Transverse colon (tissue), 4 donors: ENCODE data around the gene VWA8. TPM values are rescaled to one million over a fixed set of nuclear protein-coding genes. Genes with fewer than 3 reads are reported as not detected.
"Not testable (repeated sequence)": the region's sequence is repeated elsewhere in the genome, so short reads cannot be mapped to it uniquely, and the experiment has no call there.

Source experiments
- DNase-seq: peaks from one replicate; pipeline ENCODE4 v3.0.0-alpha.2; 2019
- H3K27ac ChIP-seq, 4 donors: fragments of 200-600 bp; sonication (generic); 2 replicates each; pipeline ENCODE4 v1.5.1; 2016 to 2018; ENCODE audit warnings: inconsistent platforms in 4 of 4
- H3K27me3 ChIP-seq: fragments of 200-600 bp; sonication (generic); 2 replicates; pipeline ENCODE4 v1.5.1; 2017; ENCODE audit warnings: inconsistent platforms
- H3K36me3 ChIP-seq, 4 donors: fragments of 200-600 bp; sonication (generic); 2 replicates each; pipeline ENCODE4 v1.5.1; 2017 to 2019; ENCODE audit warnings: inconsistent platforms in 4 of 4
- H3K4me1 ChIP-seq, 4 donors: fragments of 200-600 bp; sonication (generic); 2 replicates each; pipeline ENCODE4 v1.5.1; 2017 to 2020; ENCODE audit warnings: inconsistent platforms in 4 of 4
- H3K4me3 ChIP-seq, 4 donors: fragments of 200-600 bp; sonication (generic); 1 replicate in 1 of 4; 2 replicates in 3 of 4; pipeline versions ENCODE4 v1.5.1 to v1.6.1; 2017 to 2019; ENCODE audit warnings: inconsistent platforms in 4 of 4
- H3K9me3 ChIP-seq, 2 donors: fragments of 200-600 bp; sonication (generic); 2 replicates each; pipeline ENCODE4 v1.5.1; 2017 to 2019; ENCODE audit warnings: inconsistent platforms in 2 of 2
- CTCF ChIP-seq, 5 experiments: fragments of 200-600 bp in 3 of 5; fragments of 450-650 bp in 2 of 5; sonication (generic) in 3 of 5; IDR thresholded peaks; 1 replicate in 2 of 5; 2 replicates in 3 of 5; pipeline ENCODE4 v1.5.1; 2016 to 2017; ENCODE audit warnings: antibody characterized with exemption in 5 of 5, inconsistent platforms in 3 of 5, mild to moderate bottlenecking in 2 of 5, moderate library complexity in 1 of 5
- EP300 ChIP-seq: sonication (generic); formaldehyde crosslinking; IDR thresholded peaks from one replicate; pipeline ENCODE4 v1.6.1; 2017; ENCODE audit warnings: antibody characterized with exemption, low read depth
- POLR2A ChIP-seq: fragments of 450-650 bp; IDR thresholded peaks from one replicate; pipeline ENCODE4 v1.6.1; 2016; ENCODE audit warnings: antibody characterized with exemption, mild to moderate bottlenecking, moderate library complexity
- POLR2AphosphoS5 ChIP-seq, 3 donors: sonication (generic); formaldehyde crosslinking; IDR thresholded peaks; one replicate each; pipeline ENCODE4 v1.6.1; 2016; ENCODE audit warnings: antibody characterized with exemption in 3 of 3
- WGBS, 2 donors: methylation state at CpG; one replicate each; pipeline ENCODE4 v1.1.5; 2018; ENCODE audit warnings: low coverage in 1 of 2; 5-methylcytosine and 5-hydroxymethylcytosine counted together
- in situ Hi-C, 4 donors: fragments of 200-750 bp; cut with MboI; loops; one replicate each; pipeline versions ENCODE4 v1.15.0 to v1.15.1; 2017; ENCODE audit warnings: low sequenced_read_pairs in 3 of 4, low pct_ligation_motif_present in 1 of 4, low pct_unique_long_range_greater_than_20kb in 1 of 4
- intact Hi-C: fragments of 100-400 bp; cut with DNase I; formaldehyde crosslinking; loops from one replicate; pipeline ENCODE4 v1.15.1; 2023; ENCODE audit warnings: low total_unique reads
- total RNA-seq, 4 donors: library from RNA; depleted of rRNA; stranded (reverse); fragments of >200 nt; gene quantifications; one replicate each; pipeline ENCODE4 v1.1.0, GENCODE V29; 2016

The VWA8 gene
- total RNA-seq, 4 donors from 2014 or later: 12.7 to 65.1 (median 35.0) TPM

DNA sequence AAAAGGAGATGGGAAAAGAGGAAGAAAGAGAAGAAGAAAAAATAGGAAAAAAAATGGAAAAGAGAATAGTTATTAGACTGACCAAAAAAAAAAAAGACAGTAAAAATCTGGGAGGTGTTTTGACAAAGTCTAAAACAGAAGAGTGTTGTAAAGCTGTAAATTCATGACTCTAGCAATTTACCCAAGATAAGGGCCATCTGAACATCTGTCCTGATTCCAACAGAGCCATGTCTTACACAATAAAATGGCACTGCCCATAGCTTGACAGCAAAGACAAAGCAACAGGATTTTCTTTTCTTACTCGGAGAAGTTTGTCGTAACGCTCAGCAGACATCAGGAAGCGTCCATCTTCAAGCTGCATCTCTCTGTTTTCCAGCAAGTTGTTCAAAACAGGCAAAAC is 69.8 kb downstream of the VWA8 start:
- TF ChIP-seq POLR2A: no peak
- no peak for TF ChIP-seq POLR2AphosphoS5 (IDR thresholded peaks at IDR 0.05)
- no peak for TF ChIP-seq EP300
- TF ChIP-seq CTCF (IDR thresholded peaks at IDR 0.05): no peak
- Histone ChIP-seq H3K27me3 (no peaks in the 10 kb centered on the region), H3K4me3 (no peak overlapping the region), H3K4me1 (peaks cover 0 to 9% (median 4%) of the 10 kb centered on the region in 4 donors), H3K36me3 (peaks cover 0 to 6% (median 0%) of the 10 kb centered on the region in 4 donors), H3K27ac (no peak overlapping the region), H3K9me3 (no peaks in the 10 kb centered on the region)
- in situ Hi-C loops: no loop called here
- intact Hi-C loops: no loop called here
- DNase-seq: no peak
- 40 to 53% methylated on average over 2 to 4 of the region's 4 CpGs for WGBS, 2 donors

- intact Hi-C loops: no loop called here
- no peaks in the 10 kb centered on the region for H3K9me3 ChIP-seq
- DNase-seq: no peak
- H3K4me3 ChIP-seq: no peak overlapping the region
- TF ChIP-seq EP300 (no peak), POLR2AphosphoS5 (IDR thresholded peaks at IDR 0.05) (no peak), CTCF (IDR thresholded peaks at IDR 0.05) (no peak)
- in situ Hi-C loops: no loop called here
- no peaks in the 10 kb centered on the region for H3K4me1 ChIP-seq
- H3K27me3 ChIP-seq: no peaks in the 10 kb centered on the region
- H3K27ac ChIP-seq: no peak overlapping the region
- peaks cover 0 to 27% (median 4%) of the 10 kb centered on the region in 4 donors for H3K36me3 ChIP-seq
These were observed 77.8 kb downstream of the VWA8 start for GRCh38 chr13:41883147-41883546.

DNA sequence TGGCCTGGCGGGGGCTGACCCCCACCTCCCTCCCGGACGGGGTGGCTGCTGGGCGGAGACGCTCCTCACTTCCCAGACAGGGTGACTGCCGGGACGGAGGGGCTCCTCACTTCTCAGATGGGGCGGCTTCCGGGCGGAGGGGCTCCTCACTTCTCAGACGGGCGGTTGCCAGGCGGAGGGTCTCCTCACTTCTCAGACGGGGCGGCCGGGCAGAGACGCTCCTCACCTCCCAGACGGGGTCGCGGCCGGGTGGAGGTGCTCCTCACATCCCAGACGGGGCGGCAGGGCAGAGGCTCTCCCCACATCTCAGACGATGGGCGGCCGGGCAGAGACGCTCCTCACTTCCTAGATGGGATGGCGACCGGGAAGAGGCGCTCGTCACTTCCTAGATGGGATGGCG is 79.0 kb downstream of the VWA8 start:
- H3K4me3 ChIP-seq, H3K9me3 ChIP-seq, in situ Hi-C loops, H3K27ac ChIP-seq, intact Hi-C loops, H3K4me1 ChIP-seq, DNase-seq, H3K27me3 ChIP-seq: not testable (repeated sequence)
- 96% methylated on average over 21 of the region's 32 CpGs; no CpG with 5 or more reads in 1 of the 2 donors for WGBS, 2 donors
- H3K36me3 ChIP-seq: peaks cover 0 to 23% (median 4%) of the 10 kb centered on the region in 4 donors

GRCh38 chr13:41880966-41881365 is 79.9 kb downstream of the VWA8 start:
- Histone ChIP-seq H3K9me3 (no peaks in the 10 kb centered on the region), H3K27ac (no peak overlapping the region), H3K4me3 (no peak overlapping the region), H3K4me1 (no peaks in the 10 kb centered on the region), H3K27me3 (no peaks in the 10 kb centered on the region), H3K36me3 (peaks cover 0 to 21% (median 4%) of the 10 kb centered on the region in 4 donors)
- no peak for DNase-seq
- TF ChIP-seq POLR2A: no peak
- no peak for TF ChIP-seq POLR2AphosphoS5 (IDR thresholded peaks at IDR 0.05)
- no peak for TF ChIP-seq CTCF (IDR thresholded peaks at IDR 0.05)
- no peak for TF ChIP-seq EP300
- in situ Hi-C loops (no loop called here), intact Hi-C loops (no loop called here)
- 97 to 100% methylated on average over 1 of the region's 1 CpG for WGBS, 2 donors

DNA sequence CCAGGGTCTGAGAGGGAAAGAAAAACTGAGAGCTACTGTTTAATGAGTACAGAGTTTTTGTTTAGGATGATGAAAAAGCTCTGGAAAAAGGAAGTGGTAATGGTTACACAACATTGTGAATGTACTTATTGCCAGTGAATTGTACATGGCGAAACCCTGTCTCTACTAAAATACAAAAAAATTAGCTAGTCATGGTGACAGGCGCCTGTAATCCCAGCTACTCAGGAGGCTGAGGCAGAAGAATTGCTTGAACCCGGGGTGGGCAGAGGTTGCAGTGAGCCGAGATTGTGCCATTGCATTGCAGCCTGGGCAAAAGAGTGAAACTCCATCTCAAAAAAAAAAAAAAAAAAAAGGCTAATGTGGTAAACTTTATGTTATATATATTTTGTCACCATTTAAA is 96.3 kb downstream of the VWA8 start:
- H3K27ac ChIP-seq: no peak overlapping the region
- H3K36me3 ChIP-seq: peaks cover 0 to 7% (median 0%) of the 10 kb centered on the region in 4 donors
- in situ Hi-C loops: no loop called here
- TF ChIP-seq EP300 (no peak), POLR2AphosphoS5 (IDR thresholded peaks at IDR 0.05) (no peak), CTCF (IDR thresholded peaks at IDR 0.05) (no peak), POLR2A (no peak)
- H3K4me1 ChIP-seq: no peaks in the 10 kb centered on the region
- no peaks in the 10 kb centered on the region for H3K9me3 ChIP-seq
- no peak overlapping the region for H3K4me3 ChIP-seq
- intact Hi-C loops: no loop called here
- WGBS, 2 donors: 83 to 90% methylated on average over 4 of the region's 4 CpGs
- H3K27me3 ChIP-seq: no peaks in the 10 kb centered on the region
- no peak for DNase-seq

DNA sequence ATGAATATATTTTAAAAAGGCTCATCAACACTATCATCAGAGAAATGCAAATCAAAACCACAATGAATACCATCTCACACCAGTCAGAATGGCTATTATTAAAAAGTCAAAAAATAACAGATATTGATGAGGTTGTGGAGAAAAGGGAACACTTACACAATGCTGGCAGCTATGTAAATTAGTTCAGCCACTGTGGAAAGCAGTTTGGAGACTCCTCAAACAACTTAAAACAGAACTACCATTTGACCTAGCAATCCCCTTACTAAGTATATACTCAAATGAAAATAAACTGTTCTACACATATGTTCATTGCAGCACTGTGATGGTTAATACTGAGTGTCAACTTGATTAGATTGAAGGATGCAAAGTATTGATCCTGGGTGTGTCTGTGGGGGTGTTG is 98.2 kb downstream of the VWA8 start:
- not testable (repeated sequence) for H3K27ac ChIP-seq, H3K36me3 ChIP-seq

More for the DNA sequence above, 98.2 kb downstream of the VWA8 start:
- intact Hi-C loops, in situ Hi-C loops, DNase-seq, H3K27me3 ChIP-seq, H3K9me3 ChIP-seq, H3K4me1 ChIP-seq, H3K4me3 ChIP-seq: not testable (repeated sequence)
